Measurements from ENCODE around the gene HS6ST2.

GRCh38 chrX:132623942-132624341 is 334.5 kb downstream of the HS6ST2 start:
- no peak for TF ChIP-seq CTCF (IDR thresholded peaks at IDR 0.05; ENCODE audit: borderline replicate concordance, extremely low read depth, low read length, poor library complexity, severe bottlenecking)
- no peak for TF ChIP-seq EZH2 (IDR thresholded peaks at IDR 0.05; ENCODE audit: borderline replicate concordance, low read depth, low read length, severe bottlenecking)
